K562 (cell line): ENCODE results near the gene CENPV. TPM values are rescaled to one million over a fixed set of nuclear protein-coding genes. Genes with fewer than 3 reads are reported as not detected.
A peak's percentile ranks its signal among the peaks of the same experiment; 100 is the strongest.

Source experiments
- ARNT ChIP-seq, 2 experiments: fragments of 450-650 bp; IDR thresholded peaks; 2 replicates each; pipeline ENCODE4 v1.6.1; 2016; ENCODE audit warnings: mild to moderate bottlenecking in 1 of 2
- ATF1 ChIP-seq, 2 experiments: fragments of 450-650 bp in 1 of 2; IDR thresholded peaks; 2 replicates each; pipeline ENCODE4 v1.6.1; 2016; ENCODE audit warnings: missing compliant biosample characterization in 1 of 2, missing genetic modification characterization in 1 of 2
- CHCHD3 ChIP-seq: fragments of 250-450 bp; sonication (Bioruptor Pico); IDR thresholded peaks from 2 replicates; pipeline ENCODE4 v2.1.2; 2022; ENCODE audit warnings: mild to moderate bottlenecking
- CREM ChIP-seq: IDR thresholded peaks from 2 replicates; pipeline ENCODE4 v1.6.1; 2014; ENCODE audit warnings: antibody characterized with exemption, low read depth
- ERF ChIP-seq: fragments of 450-650 bp; formaldehyde crosslinking; IDR thresholded peaks from 2 replicates; pipeline ENCODE4 v1.4.0; 2020; ENCODE audit warnings: mild to moderate bottlenecking, mixed read lengths
- FOXM1 ChIP-seq, 2 experiments: fragments of 450-650 bp in 1 of 2; sonication (generic) in 1 of 2; formaldehyde crosslinking in 1 of 2; IDR thresholded peaks; 2 replicates each; pipeline versions ENCODE4 v1.6.1 to v1.9.0; 2017 to 2022; ENCODE audit warnings: low read depth in 2 of 2, mild to moderate bottlenecking in 2 of 2, missing genetic modification reagents in 1 of 2, moderate library complexity in 1 of 2
- JUND ChIP-seq, 2 experiments: IDR thresholded peaks; 2 replicates in 1 of 2; 3 replicates in 1 of 2; pipeline ENCODE4 v1.6.1; 2011; ENCODE audit warnings: borderline replicate concordance in 2 of 2, low read depth in 2 of 2, low read length in 2 of 2, improper control_type of control experiment in 1 of 2, missing biosample characterization in 1 of 2, missing genetic modification characterization in 1 of 2, missing genetic modification reagents in 1 of 2
- MTA3 ChIP-seq: fragments of 450-650 bp; formaldehyde crosslinking; IDR thresholded peaks from 2 replicates; pipeline ENCODE4 v1.6.1; 2017; ENCODE audit warnings: mild to moderate bottlenecking, borderline replicate concordance
- MXI1 ChIP-seq: IDR thresholded peaks from 2 replicates; pipeline ENCODE4 v1.6.1; 2011; ENCODE audit warnings: low read depth, mild to moderate bottlenecking, improper control_type of control experiment, low read length
- NCOR1 ChIP-seq: fragments of 450-650 bp; IDR thresholded peaks from 2 replicates; pipeline ENCODE4 v1.6.1; 2016; ENCODE audit warnings: mild to moderate bottlenecking, moderate library complexity
- NFRKB ChIP-seq: fragments of 450-650 bp; IDR thresholded peaks from 2 replicates; pipeline ENCODE4 v1.6.1; 2016; ENCODE audit warnings: low read depth
- NUFIP1 ChIP-seq: fragments of 450-650 bp; IDR thresholded peaks from 2 replicates; pipeline ENCODE4 v1.6.1; 2018; ENCODE audit not compliant: partially characterized antibody
- SIN3A ChIP-seq, 2 experiments: fragments of 150-350 bp in 1 of 2; IDR thresholded peaks; 2 replicates each; pipeline ENCODE4 v1.6.1; 2011 to 2016; ENCODE audit warnings: borderline replicate concordance in 2 of 2, low read depth in 2 of 2, low read length in 2 of 2, mild to moderate bottlenecking in 2 of 2, moderate library complexity in 2 of 2; ENCODE audit not compliant: control insufficient read depth in 1 of 2
- TAF7 ChIP-seq: fragments of 450-650 bp; IDR thresholded peaks from 2 replicates; pipeline ENCODE4 v1.6.1; 2016; ENCODE audit warnings: missing genetic modification characterization, missing compliant biosample characterization
- TBP ChIP-seq: optimal IDR thresholded peaks from 2 replicates; pipeline ENCODE3; 2011; ENCODE audit warnings: low read depth, low read length, improper control_type of control experiment
- TCF7L2 ChIP-seq: fragments of 150-350 bp; IDR thresholded peaks from 2 replicates; pipeline ENCODE4 v1.6.1; 2016; ENCODE audit warnings: low read depth, mild to moderate bottlenecking, low read length, moderate library complexity
- YBX1 ChIP-seq: fragments of 450-650 bp; IDR thresholded peaks from 2 replicates; pipeline ENCODE4 v1.7.1; 2016; ENCODE audit warnings: mild to moderate bottlenecking
- ZC3H4 ChIP-seq: sonication (generic); formaldehyde crosslinking; IDR thresholded peaks from 2 replicates; pipeline ENCODE4 v1.9.0; 2021; ENCODE audit warnings: missing genetic modification reagents, borderline replicate concordance
- ZNF766 ChIP-seq: fragments of 200-800 bp; sonication (Bioruptor generic); conservative IDR thresholded peaks from 2 replicates; pipeline ENCODE4 v1.6.1; 2016; ENCODE audit warnings: missing genetic modification characterization, missing compliant biosample characterization
- polyA plus RNA-seq, 8 experiments: library from polyadenylated mRNA; depleted of rRNA in 4 of 8; stranded (reverse) in 5 of 8; unstranded in 3 of 8; fragments of >200 nt; fragmentation: Nextera tagmentation in 2 of 8; fragmentation: Illumina TruSeq in 1 of 8; extraction: Ambion mirVana in 2 of 8; extraction: Trizol in 1 of 8; gene quantifications; 2 replicates each; pipeline versions ENCODE4 v1.2.1 to v1.2.3, GENCODE V29; 2011 to 2014; ENCODE audit warnings: inconsistent platforms in 1 of 8, missing spikeins in 1 of 8
- total RNA-seq, 7 experiments: library from RNA; depleted of rRNA in 6 of 7; stranded (reverse); fragments of >200 nt in 6 of 7; fragmentation: Illumina TruSeq in 2 of 7; extraction: Trizol in 2 of 7; gene quantifications; 2 replicates each; pipeline versions ENCODE4 v1.2.1 to v1.2.3, GENCODE V29; 2011 to 2021; ENCODE audit warnings: low replicate concordance in 1 of 7
- TF ChIP-seq, protein P1 (sequence below): fragments of 450-650 bp; formaldehyde crosslinking; conservative IDR thresholded peaks from 2 replicates; pipeline ENCODE4 v1.4.0; 2022; ENCODE audit warnings: mild to moderate bottlenecking, missing genetic modification characterization
- TF ChIP-seq, protein P2 (sequence below): fragments of 450-650 bp; IDR thresholded peaks from 2 replicates; pipeline ENCODE4 v1.6.1; 2016; ENCODE audit warnings: mild to moderate bottlenecking
- TF ChIP-seq, protein P3 (sequence below): sonication (generic); formaldehyde crosslinking; IDR thresholded peaks from 2 replicates; pipeline ENCODE4 v1.8.1; 2023; ENCODE audit warnings: mild to moderate bottlenecking, missing genetic modification reagents

CENPV gene
- total and polyA plus RNA-seq, 9 of the 15 experiments (the other 6 are each of a cell fraction or from before 2014, with no cell fraction given), result 17.8 to 131 (median 89.3) TPM

GRCh38 chr17:16380640-16381495, 27.6 kb upstream of the CENPV start, which contains the start of gene UBB (continued):
- TF ChIP-seq NUFIP1, result no peak
- TF ChIP-seq MTA3, result peak; percentile 98
- TF ChIP-seq, protein P1, sequence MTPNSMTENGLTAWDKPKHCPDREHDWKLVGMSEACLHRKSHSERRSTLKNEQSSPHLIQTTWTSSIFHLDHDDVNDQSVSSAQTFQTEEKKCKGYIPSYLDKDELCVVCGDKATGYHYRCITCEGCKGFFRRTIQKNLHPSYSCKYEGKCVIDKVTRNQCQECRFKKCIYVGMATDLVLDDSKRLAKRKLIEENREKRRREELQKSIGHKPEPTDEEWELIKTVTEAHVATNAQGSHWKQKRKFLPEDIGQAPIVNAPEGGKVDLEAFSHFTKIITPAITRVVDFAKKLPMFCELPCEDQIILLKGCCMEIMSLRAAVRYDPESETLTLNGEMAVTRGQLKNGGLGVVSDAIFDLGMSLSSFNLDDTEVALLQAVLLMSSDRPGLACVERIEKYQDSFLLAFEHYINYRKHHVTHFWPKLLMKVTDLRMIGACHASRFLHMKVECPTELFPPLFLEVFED (CRISPR knock-in tag), result peak; percentile 86; the same call in 1 of the 2 replicates
- no peak; a peak in 1 of 4 replicates for TF ChIP-seq SIN3A (IDR thresholded peaks at IDR 0.05; ENCODE audit: borderline replicate concordance in 2 of 2, control insufficient read depth in 1 of 2, low read depth in 2 of 2, low read length in 2 of 2)
- peak; percentile 94 for TF ChIP-seq TAF7
- TF ChIP-seq JUND (IDR thresholded peaks at IDR 0.05; ENCODE audit: borderline replicate concordance, low read depth, low read length), result peak; percentile 57
- peak; percentile 78; the same call in 2 of the 3 replicates for TF ChIP-seq JUND (tag; IDR thresholded peaks at IDR 0.05; ENCODE audit: borderline replicate concordance, low read depth, low read length)
- TF ChIP-seq ZC3H4 (CRISPR knock-in tag), result peak; percentile 98
- peak; percentile 81 for TF ChIP-seq ATF1 (CRISPR knock-in tag; IDR thresholded peaks at IDR 0.05)
- peak; percentile 96 for TF ChIP-seq ATF1 (tag; IDR thresholded peaks at IDR 0.05)
- TF ChIP-seq, protein P2, sequence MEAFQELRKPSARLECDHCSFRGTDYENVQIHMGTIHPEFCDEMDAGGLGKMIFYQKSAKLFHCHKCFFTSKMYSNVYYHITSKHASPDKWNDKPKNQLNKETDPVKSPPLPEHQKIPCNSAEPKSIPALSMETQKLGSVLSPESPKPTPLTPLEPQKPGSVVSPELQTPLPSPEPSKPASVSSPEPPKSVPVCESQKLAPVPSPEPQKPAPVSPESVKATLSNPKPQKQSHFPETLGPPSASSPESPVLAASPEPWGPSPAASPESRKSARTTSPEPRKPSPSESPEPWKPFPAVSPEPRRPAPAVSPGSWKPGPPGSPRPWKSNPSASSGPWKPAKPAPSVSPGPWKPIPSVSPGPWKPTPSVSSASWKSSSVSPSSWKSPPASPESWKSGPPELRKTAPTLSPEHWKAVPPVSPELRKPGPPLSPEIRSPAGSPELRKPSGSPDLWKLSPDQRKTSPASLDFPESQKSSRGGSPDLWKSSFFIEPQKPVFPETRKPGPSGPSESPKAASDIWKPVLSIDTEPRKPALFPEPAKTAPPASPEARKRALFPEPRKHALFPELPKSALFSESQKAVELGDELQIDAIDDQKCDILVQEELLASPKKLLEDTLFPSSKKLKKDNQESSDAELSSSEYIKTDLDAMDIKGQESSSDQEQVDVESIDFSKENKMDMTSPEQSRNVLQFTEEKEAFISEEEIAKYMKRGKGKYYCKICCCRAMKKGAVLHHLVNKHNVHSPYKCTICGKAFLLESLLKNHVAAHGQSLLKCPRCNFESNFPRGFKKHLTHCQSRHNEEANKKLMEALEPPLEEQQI, result peak; percentile 90
- TF ChIP-seq CREM, result peak; percentile 81
- TF ChIP-seq NCOR1, result peak; percentile 69
- no peak for TF ChIP-seq ERF (CRISPR knock-in tag)
- peak; percentile 97 for TF ChIP-seq TBP
- no peak for TF ChIP-seq TCF7L2
- TF ChIP-seq, protein P3, sequence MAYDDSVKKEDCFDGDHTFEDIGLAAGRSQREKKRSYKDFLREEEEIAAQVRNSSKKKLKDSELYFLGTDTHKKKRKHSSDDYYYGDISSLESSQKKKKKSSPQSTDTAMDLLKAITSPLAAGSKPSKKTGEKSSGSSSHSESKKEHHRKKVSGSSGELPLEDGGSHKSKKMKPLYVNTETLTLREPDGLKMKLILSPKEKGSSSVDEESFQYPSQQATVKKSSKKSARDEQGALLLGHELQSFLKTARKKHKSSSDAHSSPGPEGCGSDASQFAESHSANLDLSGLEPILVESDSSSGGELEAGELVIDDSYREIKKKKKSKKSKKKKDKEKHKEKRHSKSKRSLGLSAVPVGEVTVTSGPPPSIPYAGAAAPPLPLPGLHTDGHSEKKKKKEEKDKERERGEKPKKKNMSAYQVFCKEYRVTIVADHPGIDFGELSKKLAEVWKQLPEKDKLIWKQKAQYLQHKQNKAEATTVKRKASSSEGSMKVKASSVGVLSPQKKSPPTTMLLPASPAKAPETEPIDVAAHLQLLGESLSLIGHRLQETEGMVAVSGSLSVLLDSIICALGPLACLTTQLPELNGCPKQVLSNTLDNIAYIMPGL (CRISPR knock-in tag), result no peak
- TF ChIP-seq CHCHD3, result no peak
- TF ChIP-seq FOXM1 (IDR thresholded peaks at IDR 0.05; ENCODE audit: low read depth), result peak; percentile 76
- TF ChIP-seq FOXM1 (CRISPR knock-in tag; IDR thresholded peaks at IDR 0.05; ENCODE audit: low read depth), result no peak
- peak; percentile 10; the same call in 1 of the 2 replicates for TF ChIP-seq MXI1
- no peak for TF ChIP-seq YBX1
- TF ChIP-seq ARNT (IDR thresholded peaks at IDR 0.05), result peak; percentile 81 to 91
- peak; percentile 83 for TF ChIP-seq ZNF766 (CRISPR knock-in tag)
- TF ChIP-seq NFRKB, result peak; percentile 83
